H9 (cell line): ENCODE measurements around the gene PLXNA2. TPM values are rescaled to one million over a fixed set of nuclear protein-coding genes. Genes with fewer than 3 reads are reported as not detected.

Experiments
- DNase-seq: peaks from one replicate; pipeline ENCODE4 v3.0.0-alpha.2; 2017
- H2AFZ ChIP-seq: one replicate; pipeline ENCODE4 v1.6.1; 2013; ENCODE audit warnings: mild to moderate bottlenecking, low read length, control low read depth, moderate library complexity
- H2AK5ac ChIP-seq: 2 replicates; pipeline ENCODE4 v1.6.1; 2013; ENCODE audit warnings: low read length, control low read depth, mixed read lengths; ENCODE audit not compliant: insufficient read length
- H2BK120ac ChIP-seq: one replicate; pipeline ENCODE4 v1.6.1; 2013; ENCODE audit warnings: low read depth, mild to moderate bottlenecking, low read length, control low read depth, inconsistent platforms; ENCODE audit not compliant: poor library complexity, severe bottlenecking
- H2BK12ac ChIP-seq: 2 replicates; pipeline ENCODE4 v1.6.1; 2013; ENCODE audit warnings: low read length, control low read depth, mixed read lengths, low read depth; ENCODE audit not compliant: insufficient read length
- H2BK15ac ChIP-seq: 2 replicates; pipeline ENCODE4 v1.6.1; 2013; ENCODE audit warnings: low read depth, low read length, control low read depth
- H2BK20ac ChIP-seq: one replicate; pipeline ENCODE4 v1.6.1; 2013; ENCODE audit warnings: low read depth, mild to moderate bottlenecking, low read length, control low read depth, inconsistent platforms; ENCODE audit not compliant: poor library complexity, severe bottlenecking
- H2BK5ac ChIP-seq: 2 replicates; pipeline ENCODE4 v1.6.1; 2013; ENCODE audit warnings: low read length, control low read depth, mixed read lengths; ENCODE audit not compliant: insufficient read length
- H3K14ac ChIP-seq: 2 replicates; pipeline ENCODE4 v1.6.1; 2013; ENCODE audit warnings: low read length, control low read depth; ENCODE audit not compliant: insufficient read depth
- H3K18ac ChIP-seq: 2 replicates; pipeline ENCODE4 v1.6.1; 2013; ENCODE audit warnings: low read depth, mild to moderate bottlenecking, mixed read lengths, low read length, control low read depth; ENCODE audit not compliant: insufficient read length
- H3K23ac ChIP-seq: 2 replicates; pipeline ENCODE4 v1.6.1; 2013; ENCODE audit warnings: low read length, control low read depth, mixed read lengths, low read depth; ENCODE audit not compliant: insufficient read length
- H3K23me2 ChIP-seq: 2 replicates; pipeline ENCODE4 v1.6.1; 2013; ENCODE audit warnings: low read depth, mild to moderate bottlenecking, mixed read lengths, low read length, control low read depth; ENCODE audit not compliant: insufficient read length, poor library complexity, severe bottlenecking
- H3K27ac ChIP-seq: 2 replicates; pipeline ENCODE4 v1.5.1; 2013; ENCODE audit warnings: low read length, control low read depth, mixed read lengths, low read depth; ENCODE audit not compliant: insufficient read length
- H3K27me3 ChIP-seq: 2 replicates; pipeline ENCODE4 v1.6.1; 2013; ENCODE audit warnings: low read length, control low read depth, inconsistent platforms; ENCODE audit not compliant: insufficient read depth
- H3K4ac ChIP-seq: 2 replicates; pipeline ENCODE4 v1.6.1; 2013; ENCODE audit warnings: low read depth, mild to moderate bottlenecking, control low read depth, inconsistent platforms, low read length, moderate library complexity
- H3K4me1 ChIP-seq: 2 replicates; pipeline ENCODE4 v1.6.1; 2013; ENCODE audit warnings: low read length, control low read depth, inconsistent platforms; ENCODE audit not compliant: insufficient read depth
- H3K4me2 ChIP-seq: 2 replicates; pipeline ENCODE4 v1.6.1; 2013; ENCODE audit warnings: low read length, control low read depth, mixed read lengths; ENCODE audit not compliant: insufficient read length, insufficient read depth
- H3K56ac ChIP-seq: 2 replicates; pipeline ENCODE4 v1.6.1; 2013; ENCODE audit warnings: low read depth, mild to moderate bottlenecking, mixed read lengths, low read length, control low read depth; ENCODE audit not compliant: insufficient read length
- H3K79me1 ChIP-seq: 2 replicates; pipeline ENCODE4 v1.6.1; 2013; ENCODE audit warnings: low read depth, mild to moderate bottlenecking, moderate library complexity, low read length, control low read depth, inconsistent platforms; ENCODE audit not compliant: insufficient read depth, poor library complexity, severe bottlenecking
- H3K79me2 ChIP-seq: 2 replicates; pipeline ENCODE4 v1.6.1; 2013; ENCODE audit warnings: low read length, control low read depth, inconsistent platforms; ENCODE audit not compliant: insufficient read depth
- H3K9ac ChIP-seq: 2 replicates; pipeline ENCODE4 v1.6.1; 2013; ENCODE audit warnings: low read length, control low read depth, mixed read lengths; ENCODE audit not compliant: insufficient read length; ENCODE audit errors: extremely low read depth
- H3K9me3 ChIP-seq: one replicate; pipeline ENCODE4 v1.6.1; 2013; ENCODE audit warnings: low read depth, low read length, inconsistent platforms; ENCODE audit not compliant: control insufficient read depth
- H3T11ph ChIP-seq: one replicate; pipeline ENCODE4 v1.6.1; 2013; ENCODE audit warnings: mild to moderate bottlenecking, low read length, control low read depth, inconsistent platforms
- H4K20me1 ChIP-seq: one replicate; pipeline ENCODE4 v1.6.1; 2013; ENCODE audit not compliant: control insufficient read depth, insufficient read length, insufficient read depth
- H4K5ac ChIP-seq: 2 replicates; pipeline ENCODE4 v1.6.1; 2013; ENCODE audit warnings: low read depth, mild to moderate bottlenecking, mixed read lengths, low read length, control low read depth; ENCODE audit not compliant: insufficient read length
- H4K8ac ChIP-seq: replicated peaks from 2 replicates; pipeline ENCODE4 v1.6.1; 2013; ENCODE audit warnings: low read length, control low read depth, mixed read lengths, low read depth; ENCODE audit not compliant: insufficient read length
- H4K91ac ChIP-seq: 2 replicates; pipeline ENCODE4 v1.6.1; 2013; ENCODE audit warnings: low read depth, mild to moderate bottlenecking, moderate library complexity, mixed read lengths, low read length, control low read depth; ENCODE audit not compliant: insufficient read length
- H3K27ac Mint-ChIP-seq, 3 experiments: 2 replicates in 2 of 3; 3 replicates in 1 of 3; pipeline ENCODE4 v1.8.0; 2020 to 2021; ENCODE audit warnings: mixed read lengths in 3 of 3, mild to moderate bottlenecking in 1 of 3, moderate library complexity in 1 of 3
- H3K27me3 Mint-ChIP-seq: 2 replicates; pipeline ENCODE4 v1.8.0; 2021; ENCODE audit warnings: low read depth, mild to moderate bottlenecking, moderate library complexity, mixed read lengths
- H3K36me3 Mint-ChIP-seq, 3 experiments: 2 replicates in 2 of 3; 3 replicates in 1 of 3; pipeline ENCODE4 v1.8.0; 2020 to 2021; ENCODE audit warnings: low read depth in 3 of 3, mixed read lengths in 3 of 3; ENCODE audit not compliant: insufficient read depth in 1 of 3
- H3K4me1 Mint-ChIP-seq, 2 experiments: 2 replicates each; pipeline ENCODE4 v1.8.0; 2020; ENCODE audit warnings: mixed read lengths in 2 of 2
- H3K4me3 Mint-ChIP-seq, 2 experiments: 2 replicates in 1 of 2; 3 replicates in 1 of 2; pipeline ENCODE4 v1.8.0; 2020 to 2021; ENCODE audit warnings: mild to moderate bottlenecking in 2 of 2, mixed read lengths in 2 of 2, moderate library complexity in 1 of 2
- H3K9me3 Mint-ChIP-seq, 2 experiments: 2 replicates in 1 of 2; 3 replicates in 1 of 2; pipeline ENCODE4 v1.8.0; 2020; ENCODE audit warnings: mild to moderate bottlenecking in 2 of 2, mixed read lengths in 2 of 2, moderate library complexity in 1 of 2
- CTCF ChIP-seq: fragments of 200-600 bp; sonication (generic); conservative IDR thresholded peaks from 3 replicates; pipeline ENCODE4 v1.8.0; 2021; ENCODE audit warnings: antibody characterized with exemption, mild to moderate bottlenecking
- WGBS: extraction: QIAGEN DNeasy Blood & Tissue Kit; methylation state at CpG from one replicate; pipeline ENCODE4 v1.1.7; 2013; ENCODE audit warnings: missing lambda C conversion rate, low lambda C conversion rate, mixed read lengths; ENCODE audit not compliant: insufficient read length; ENCODE audit errors: extremely low coverage; 5-methylcytosine and 5-hydroxymethylcytosine counted together
- total RNA-seq: library from RNA; stranded (reverse); gene quantifications from 2 replicates; pipeline ENCODE4 v1.2.1, GENCODE V29; 2021

Gene PLXNA2
- total RNA-seq, 1 experiment from 2014 or later: 0.57 TPM

- H2AFZ ChIP-seq: no peak overlapping the region
Measured at GRCh38 chr1:208024406-208024805, 219.8 kb downstream of the PLXNA2 start.

More at GRCh38 chr1:208024406-208024805, 219.8 kb downstream of the PLXNA2 start:
- Histone ChIP-seq H2BK5ac (no peak overlapping the region), H2BK120ac (no peak overlapping the region), H3K79me1 (no peaks in the 10 kb centered on the region), H3K27ac (no peak overlapping the region), H2BK12ac (no peak overlapping the region), H3K14ac (no peak overlapping the region), H3K23ac (no peak overlapping the region), H3T11ph (no peak overlapping the region), H3K23me2 (no peaks in the 10 kb centered on the region), H3K56ac (no peak overlapping the region), H2BK20ac (no peak overlapping the region), H3K79me2 (no peaks in the 10 kb centered on the region), H3K4me1 (no peaks in the 10 kb centered on the region), H3K4me2 (no peak overlapping the region), H4K5ac (no peak overlapping the region), H4K8ac (no peak overlapping the region), H3K18ac (no peak overlapping the region), H3K27me3 (no peaks in the 10 kb centered on the region), H2BK15ac (no peak overlapping the region), H3K9me3 (no peaks in the 10 kb centered on the region), H3K4ac (no peak overlapping the region), H3K9ac (no peak overlapping the region), H4K20me1 (no peaks in the 10 kb centered on the region), H4K91ac (no peak overlapping the region), H2AK5ac (no peak overlapping the region)
- no peak overlapping the region for H3K27ac Mint-ChIP-seq
- peaks cover 9% of the 10 kb centered on the region for H3K27me3 Mint-ChIP-seq
- no peak for DNase-seq
- H3K9me3 Mint-ChIP-seq: no peaks in the 10 kb centered on the region
- WGBS: no CpG with 5 or more reads among the region's 6 CpGs
- no peak for TF ChIP-seq CTCF
- H3K4me3 Mint-ChIP-seq: no peak overlapping the region
- no peaks in the 10 kb centered on the region for H3K36me3 Mint-ChIP-seq
- H3K4me1 Mint-ChIP-seq: peaks cover 13 to 26% of the 10 kb centered on the region in 2 experiments
